ENCODE measurements around the gene NUDT14.
A peak's percentile ranks its signal among the peaks of the same experiment; 100 is the strongest.

Gene NUDT14

DNA sequence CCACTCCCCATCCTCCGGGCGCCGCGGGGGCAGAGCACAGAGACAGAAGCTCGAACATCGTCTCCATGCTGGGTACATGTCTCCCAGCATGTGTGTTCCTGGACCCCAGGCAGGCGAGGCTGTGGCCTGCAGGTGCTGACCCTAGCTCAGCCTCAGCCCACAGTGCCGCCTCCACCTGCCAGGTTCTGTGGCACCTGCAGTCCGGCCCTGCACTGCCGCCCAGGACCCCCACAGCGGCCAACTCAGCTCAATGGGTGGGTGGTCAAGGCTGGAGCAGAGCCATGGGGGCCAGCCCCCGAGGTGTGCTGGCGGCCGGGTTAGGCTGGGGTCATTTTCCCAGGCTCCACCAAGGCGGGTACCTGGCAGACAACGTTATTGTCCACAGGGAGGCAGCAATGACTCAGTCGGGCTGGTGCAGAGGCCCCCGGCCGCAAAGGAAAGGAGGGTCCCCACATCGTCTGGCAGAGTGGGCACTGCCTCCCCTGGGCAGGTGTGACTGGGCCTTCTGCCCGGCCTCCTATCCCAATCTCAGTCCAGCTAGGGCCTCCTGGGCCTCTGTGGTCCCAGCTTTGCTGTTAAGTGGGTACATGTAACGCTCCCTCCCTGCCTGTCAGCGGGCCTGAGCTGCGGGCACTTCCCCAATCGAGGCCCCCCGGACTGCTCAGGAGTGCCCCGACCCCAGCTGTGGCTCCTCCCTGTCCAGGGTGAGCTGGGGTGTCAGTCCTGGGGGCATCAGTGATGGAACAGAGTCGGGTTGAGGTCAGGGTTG lies 20.2 kb upstream of the NUDT14 start:
- H3K27me3 ChIP-seq (ENCODE audit: insufficient read depth, low read length, poor library complexity), result peaks cover 15% of the 10 kb centered on the region
- no peak overlapping the region for H3K4me2 ChIP-seq (ENCODE audit: insufficient read depth, low read length)
- DNase-seq (no peak), ATAC-seq (ENCODE audit: insufficient read depth, low read depth) (peak; percentile 3; the same call in 1 of the 3 replicates)
- H3K79me2 ChIP-seq (ENCODE audit: insufficient read depth, low read length), result no peaks in the 10 kb centered on the region
- H3K36me3 ChIP-seq (ENCODE audit: insufficient read depth, low read length), result no peaks in the 10 kb centered on the region
- H4K20me1 ChIP-seq (ENCODE audit: insufficient read depth, low read length), result peaks cover 22% of the 10 kb centered on the region
- TF ChIP-seq EZH2 (IDR thresholded peaks at IDR 0.05; ENCODE audit: borderline replicate concordance, low read depth, low read length, severe bottlenecking), result no peak
- TF ChIP-seq CTCF (IDR thresholded peaks at IDR 0.05; ENCODE audit: borderline replicate concordance, extremely low read depth, low read length, poor library complexity, severe bottlenecking), result peak; percentile 23
- no peak overlapping the region for H2AFZ ChIP-seq (ENCODE audit: low read depth, low read length)
- H3K4me3 ChIP-seq (ENCODE audit: low read depth in 1 of 2, low read length in 2 of 2), result no peak overlapping the region
- H3K9ac ChIP-seq (ENCODE audit: low read depth, low read length), result no peak overlapping the region
- H3K4me1 ChIP-seq (ENCODE audit: insufficient read depth, low read length), result no peaks in the 10 kb centered on the region
- H3K27ac ChIP-seq (ENCODE audit: low read length), result no peak overlapping the region
- H3K9me3 ChIP-seq (ENCODE audit: insufficient read depth, low read length, severe bottlenecking), result no peaks in the 10 kb centered on the region

DNA sequence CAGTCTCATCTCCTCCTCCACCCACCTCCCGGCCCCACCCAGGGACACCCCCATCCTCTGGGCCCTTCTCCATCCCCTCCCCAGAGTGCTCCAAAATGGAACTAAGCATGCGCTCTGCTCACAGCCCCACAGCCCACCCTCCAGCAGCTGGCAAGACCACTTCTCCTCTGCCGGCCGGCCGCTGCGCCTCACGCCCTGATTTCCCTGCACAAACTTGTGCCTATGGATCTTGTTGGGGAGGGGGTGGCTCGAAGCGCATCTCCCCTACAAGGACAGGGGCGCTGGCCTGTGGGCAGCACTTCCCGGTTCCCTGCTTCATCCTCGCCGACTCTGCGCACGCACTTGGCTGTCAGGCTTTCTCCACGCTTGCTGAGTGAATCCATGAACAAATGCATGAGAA lies 19.5 kb upstream of the NUDT14 start:
- Histone ChIP-seq H3K27me3 (ENCODE audit: insufficient read depth, low read length, poor library complexity) (peaks cover 22% of the 10 kb centered on the region), H3K4me3 (ENCODE audit: low read depth in 1 of 2, low read length in 2 of 2) (no peak overlapping the region), H3K79me2 (ENCODE audit: insufficient read depth, low read length) (no peaks in the 10 kb centered on the region), H3K9ac (ENCODE audit: low read depth, low read length) (no peak overlapping the region), H3K4me2 (ENCODE audit: insufficient read depth, low read length) (no peak overlapping the region), H3K4me1 (ENCODE audit: insufficient read depth, low read length) (peaks cover 3% of the 10 kb centered on the region; the same call in 1 of the 2 replicates), H3K27ac (ENCODE audit: low read length) (no peak overlapping the region), H3K9me3 (ENCODE audit: insufficient read depth, low read length, severe bottlenecking) (no peaks in the 10 kb centered on the region), H2AFZ (ENCODE audit: low read depth, low read length) (no peak overlapping the region), H4K20me1 (ENCODE audit: insufficient read depth, low read length) (peaks cover 22% of the 10 kb centered on the region), H3K36me3 (ENCODE audit: insufficient read depth, low read length) (no peaks in the 10 kb centered on the region)
- ATAC-seq (ENCODE audit: insufficient read depth, low read depth), result no peak
- no peak for DNase-seq
- no peak for TF ChIP-seq CTCF (IDR thresholded peaks at IDR 0.05; ENCODE audit: borderline replicate concordance, extremely low read depth, low read length, poor library complexity, severe bottlenecking)
- no peak for TF ChIP-seq EZH2 (IDR thresholded peaks at IDR 0.05; ENCODE audit: borderline replicate concordance, low read depth, low read length, severe bottlenecking)

- Histone ChIP-seq H3K79me2 (ENCODE audit: insufficient read depth, low read length) (no peaks in the 10 kb centered on the region), H3K4me3 (ENCODE audit: low read depth in 1 of 2, low read length in 2 of 2) (no peak overlapping the region), H3K9ac (ENCODE audit: low read depth, low read length) (no peak overlapping the region), H2AFZ (ENCODE audit: low read depth, low read length) (no peak overlapping the region), H3K27ac (ENCODE audit: low read length) (no peak overlapping the region), H3K4me1 (ENCODE audit: insufficient read depth, low read length) (peaks cover 4% of the 10 kb centered on the region; the same call in 1 of the 2 replicates), H3K4me2 (ENCODE audit: insufficient read depth, low read length) (no peak overlapping the region), H3K9me3 (ENCODE audit: insufficient read depth, low read length, severe bottlenecking) (no peaks in the 10 kb centered on the region), H3K27me3 (ENCODE audit: insufficient read depth, low read length, poor library complexity) (peaks cover 27% of the 10 kb centered on the region), H3K36me3 (ENCODE audit: insufficient read depth, low read length) (no peaks in the 10 kb centered on the region), H4K20me1 (ENCODE audit: insufficient read depth, low read length) (peaks cover 20% of the 10 kb centered on the region)
- TF ChIP-seq EZH2 (IDR thresholded peaks at IDR 0.05; ENCODE audit: borderline replicate concordance, low read depth, low read length, severe bottlenecking), result no peak
- TF ChIP-seq CTCF (IDR thresholded peaks at IDR 0.05; ENCODE audit: borderline replicate concordance, extremely low read depth, low read length, poor library complexity, severe bottlenecking), result peak; percentile 38
- ATAC-seq (ENCODE audit: insufficient read depth, low read depth) (no peak), DNase-seq (no peak)
These were observed 19.0 kb upstream of the NUDT14 start for GRCh38 chr14:105200074-105200473.
